Stomach smooth muscle (tissue), 2 donors: ENCODE results near the gene TMED4.

Source experiments
- H3K27ac ChIP-seq: one replicate; pipeline ENCODE4 v1.7.0; 2013; ENCODE audit warnings: mild to moderate bottlenecking, low read length, inconsistent platforms
- H3K27me3 ChIP-seq, 2 donors: one replicate each; pipeline ENCODE4 v1.7.0; 2013; ENCODE audit warnings: low read length in 2 of 2; ENCODE audit not compliant: insufficient read depth in 2 of 2, control insufficient read depth in 1 of 2
- H3K36me3 ChIP-seq, 2 donors: one replicate each; pipeline ENCODE4 v1.7.0; 2013; ENCODE audit warnings: low read length in 2 of 2; ENCODE audit not compliant: control insufficient read depth in 2 of 2, insufficient read depth in 2 of 2
- H3K4me1 ChIP-seq: one replicate; pipeline ENCODE4 v1.7.0; 2013; ENCODE audit warnings: low read length; ENCODE audit not compliant: control insufficient read depth, insufficient read depth
- H3K4me3 ChIP-seq, 2 donors: one replicate each; pipeline ENCODE4 v1.7.0; 2013; ENCODE audit warnings: low read length in 2 of 2
- H3K9ac ChIP-seq, 2 donors: one replicate each; pipeline ENCODE4 v1.7.0; 2013; ENCODE audit warnings: low read length in 2 of 2, mild to moderate bottlenecking in 1 of 2
- H3K9me3 ChIP-seq, 2 donors: one replicate each; pipeline ENCODE4 v1.7.0; 2013; ENCODE audit warnings: low read length in 2 of 2; ENCODE audit not compliant: control insufficient read depth in 2 of 2
- donor health status: healthy.
- donor health status: Pancreatic carcinoma.

TMED4 gene

GRCh38 chr7:44538093-44538797, 43.8 kb downstream of the TMED4 start:
- H3K27me3 ChIP-seq, result no peaks in the 10 kb centered on the region
- no peaks in the 10 kb centered on the region for H3K9me3 ChIP-seq
- H3K9ac ChIP-seq, result no peak overlapping the region
- no peak overlapping the region for H3K27ac ChIP-seq
- H3K4me1 ChIP-seq, result no peaks in the 10 kb centered on the region
- H3K4me3 ChIP-seq, result no peak overlapping the region
- H3K36me3 ChIP-seq, result no peaks in the 10 kb centered on the region

GRCh38 chr7:44537442-44537841, 44.6 kb downstream of the TMED4 start:
- Histone ChIP-seq H3K27ac (no peak overlapping the region), H3K9me3 (no peaks in the 10 kb centered on the region), H3K4me1 (no peaks in the 10 kb centered on the region), H3K9ac (no peak overlapping the region), H3K4me3 (no peak overlapping the region), H3K36me3 (no peaks in the 10 kb centered on the region), H3K27me3 (no peaks in the 10 kb centered on the region)

DNA sequence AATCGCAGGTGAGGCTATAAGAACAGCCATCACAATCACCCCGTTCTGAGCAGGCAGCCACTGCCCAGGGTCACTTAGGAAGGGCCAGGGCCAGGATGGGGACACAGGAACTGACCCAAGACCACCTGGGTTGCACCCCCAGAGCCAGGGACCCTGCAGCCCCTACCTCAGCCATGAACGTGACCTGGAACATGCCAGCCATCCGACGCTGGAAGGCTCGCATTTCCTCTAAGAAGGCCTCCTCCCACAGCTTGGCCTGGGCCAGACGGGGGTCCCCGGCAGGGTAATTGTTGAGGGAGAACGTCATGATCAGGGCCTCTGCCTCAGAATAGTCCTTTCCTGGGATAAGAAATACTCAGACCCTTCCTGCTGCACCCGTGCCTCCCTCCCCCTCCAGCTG, 45.9 kb downstream of the TMED4 start:
- no peaks in the 10 kb centered on the region for H3K4me1 ChIP-seq
- H3K4me3 ChIP-seq, result no peak overlapping the region
- H3K27ac ChIP-seq, result no peak overlapping the region
- H3K9me3 ChIP-seq, result no peaks in the 10 kb centered on the region
- no peaks in the 10 kb centered on the region for H3K27me3 ChIP-seq
- no peaks in the 10 kb centered on the region for H3K36me3 ChIP-seq
- no peak overlapping the region for H3K9ac ChIP-seq

DNA sequence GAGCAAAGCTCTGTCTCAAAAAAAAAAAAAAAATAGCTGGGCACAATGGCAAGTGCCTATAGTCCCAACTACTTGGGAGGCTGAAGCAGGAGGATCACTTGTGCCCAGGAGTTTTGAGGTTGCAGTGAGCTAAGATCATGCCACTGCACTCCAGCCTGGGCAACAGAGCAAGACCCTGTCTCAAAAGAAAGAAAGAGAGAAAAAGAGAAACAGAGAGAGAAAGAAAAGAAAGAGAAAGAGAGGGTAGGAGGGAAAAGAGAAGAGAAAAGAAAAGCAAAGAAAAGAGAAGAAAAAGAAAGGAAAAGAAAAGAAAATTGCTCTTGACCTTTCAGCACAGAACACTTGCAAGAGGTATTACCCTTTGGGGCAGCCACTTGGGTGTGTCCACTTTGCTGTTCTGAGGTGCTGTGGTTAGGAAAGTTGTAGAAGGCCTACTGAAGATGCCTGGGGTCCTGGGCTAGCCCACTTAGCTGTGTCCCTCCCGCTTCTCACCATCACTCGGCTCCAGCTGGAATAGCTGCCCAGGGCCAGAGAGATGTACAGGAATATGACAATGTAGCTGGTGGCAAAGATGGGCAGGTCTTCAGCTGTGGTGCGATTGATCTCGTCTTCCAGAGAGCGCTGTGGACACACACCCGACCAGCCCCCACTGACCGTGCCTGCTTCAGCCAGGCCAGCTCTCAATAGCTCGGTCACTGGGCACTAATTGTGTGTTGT, 46.5 kb downstream of the TMED4 start:
- Histone ChIP-seq H3K9ac (no peak overlapping the region), H3K4me3 (no peak overlapping the region), H3K9me3 (no peaks in the 10 kb centered on the region), H3K27ac (no peak overlapping the region), H3K4me1 (no peaks in the 10 kb centered on the region), H3K27me3 (no peaks in the 10 kb centered on the region), H3K36me3 (no peaks in the 10 kb centered on the region)

- H3K27ac ChIP-seq, result no peak overlapping the region
- H3K36me3 ChIP-seq, result no peaks in the 10 kb centered on the region
- H3K9ac ChIP-seq, result no peak overlapping the region
- no peaks in the 10 kb centered on the region for H3K9me3 ChIP-seq
- no peaks in the 10 kb centered on the region for H3K27me3 ChIP-seq
- H3K4me3 ChIP-seq, result no peak overlapping the region
- H3K4me1 ChIP-seq, result no peaks in the 10 kb centered on the region
Observed at GRCh38 chr7:44534501-44534900, 47.5 kb downstream of the TMED4 start.

DNA sequence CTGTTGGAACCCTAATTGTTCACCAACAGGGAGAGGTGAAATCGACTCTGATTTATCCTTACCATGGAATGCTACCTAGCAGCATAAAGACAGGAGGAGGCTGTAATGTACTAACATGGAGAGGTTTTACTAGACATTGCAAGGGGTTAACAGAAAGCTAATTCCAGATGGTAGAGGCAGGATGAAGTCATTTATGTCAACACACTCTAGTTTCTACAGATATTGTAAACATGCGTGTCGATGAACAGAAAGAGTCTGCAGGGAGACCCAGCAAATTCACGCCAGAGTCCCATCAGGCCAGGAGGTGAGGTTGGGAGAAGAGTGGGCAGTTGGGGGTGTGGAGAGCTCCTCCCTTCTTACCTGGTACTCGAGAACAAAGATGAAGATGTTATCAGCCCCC, 47.9 kb downstream of the TMED4 start:
- Histone ChIP-seq H3K9me3 (no peaks in the 10 kb centered on the region), H3K27me3 (no peaks in the 10 kb centered on the region), H3K36me3 (no peaks in the 10 kb centered on the region), H3K4me3 (no peak overlapping the region), H3K27ac (no peak overlapping the region), H3K4me1 (no peaks in the 10 kb centered on the region), H3K9ac (no peak overlapping the region)

DNA sequence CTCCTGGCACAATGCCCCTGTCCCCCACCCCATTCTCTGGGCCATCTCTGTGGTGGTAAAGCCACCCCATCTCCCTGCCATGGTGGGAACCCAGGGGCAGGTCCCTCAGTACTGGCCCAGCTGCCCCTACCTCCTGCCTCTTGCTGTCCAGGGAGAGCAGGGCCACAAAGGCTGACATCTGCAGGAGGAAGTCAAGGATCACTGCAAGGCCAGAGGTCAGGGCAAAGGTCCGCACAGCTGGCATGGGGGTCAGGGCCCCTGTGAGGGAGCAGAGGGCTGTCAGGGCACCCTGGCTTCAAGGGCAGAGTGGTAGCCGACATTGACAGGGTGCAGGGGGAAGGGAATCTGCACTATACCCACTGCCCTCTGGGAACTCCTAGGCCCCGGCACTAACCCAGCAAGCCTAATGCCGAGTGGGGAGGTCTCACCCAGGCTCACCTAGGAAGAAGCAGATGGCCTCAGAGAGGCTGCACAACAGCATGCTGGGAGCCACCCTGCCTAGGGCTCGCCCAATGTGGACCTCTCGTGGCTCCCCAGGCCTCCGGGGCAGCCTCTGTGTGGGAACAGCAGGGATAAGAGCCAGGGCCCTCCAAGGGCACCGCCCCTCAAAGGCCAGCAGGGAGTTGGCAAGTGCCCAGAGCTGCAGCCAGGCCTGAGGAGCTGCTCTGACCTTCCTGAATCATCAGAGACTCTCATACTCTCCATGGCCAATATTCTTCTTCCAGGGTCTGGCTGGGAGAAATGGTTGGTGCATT, 48.6 kb downstream of the TMED4 start:
- Histone ChIP-seq H3K9me3 (no peaks in the 10 kb centered on the region), H3K9ac (no peak overlapping the region), H3K27me3 (no peaks in the 10 kb centered on the region), H3K4me3 (no peak overlapping the region), H3K4me1 (no peaks in the 10 kb centered on the region), H3K36me3 (no peaks in the 10 kb centered on the region), H3K27ac (no peak overlapping the region)

- Histone ChIP-seq H3K36me3 (no peaks in the 10 kb centered on the region), H3K27ac (no peak overlapping the region), H3K4me1 (no peaks in the 10 kb centered on the region), H3K4me3 (no peak overlapping the region), H3K9me3 (no peaks in the 10 kb centered on the region), H3K27me3 (no peaks in the 10 kb centered on the region), H3K9ac (no peak overlapping the region)
Observed at GRCh38 chr7:44531421-44532380, 50.3 kb downstream of the TMED4 start.

- no peak overlapping the region for H3K27ac ChIP-seq
- no peaks in the 10 kb centered on the region for H3K27me3 ChIP-seq
- no peaks in the 10 kb centered on the region for H3K36me3 ChIP-seq
- no peak overlapping the region for H3K4me3 ChIP-seq
- no peaks in the 10 kb centered on the region for H3K4me1 ChIP-seq
- no peaks in the 10 kb centered on the region for H3K9me3 ChIP-seq
- no peak overlapping the region for H3K9ac ChIP-seq
Observed at GRCh38 chr7:44530990-44531389, 51.0 kb downstream of the TMED4 start.
